Hair follicle dermal papilla cell (primary cell): ENCODE data around the gene PCDHGA7. TPM values are rescaled to one million over a fixed set of nuclear protein-coding genes. Genes with fewer than 3 reads are reported as not detected.

Experiments
- total RNA-seq: library from RNA; depleted of rRNA; stranded (reverse); fragments of >200 nt; gene quantifications from 2 replicates; pipeline ENCODE4 v1.2.3, GENCODE V29; 2012

Gene PCDHGA7
- 7.2 and 7.5 TPM in 2 replicates for total RNA-seq

GRCh38 chr5:141382469-141383294 lies at the start of gene PCDHGA7:
Gene PCDHGA7 (plus strand): TSS chr5:141382742. CDS start chr5:141382900, 158 bp downstream.

GRCh38 chr5:141338538-141339306 lies 43.8 kb upstream of the PCDHGA7 start, which contains the start of gene PCDHGA2:
Gene PCDHGA2 (plus strand): TSS chr5:141338760.

GRCh38 chr5:141343242-141343952 lies 39.1 kb upstream of the PCDHGA7 start, which contains the start of gene PCDHGA3:
Gene PCDHGA3 (plus strand): TSS chr5:141343829. CDS start chr5:141344034, 205 bp downstream.

GRCh38 chr5:141349917-141350619 lies 32.5 kb upstream of the PCDHGA7 start, which contains the start of gene PCDHGB1:
Gene PCDHGB1 (plus strand): TSS chr5:141350099. CDS start chr5:141350261, 162 bp downstream.

GRCh38 chr5:141354900-141355469 lies 27.6 kb upstream of the PCDHGA7 start, which contains the start of gene PCDHGA4:
Gene PCDHGA4 (plus strand): TSS chr5:141355021. CDS start chr5:141355108, 87 bp downstream.

GRCh38 chr5:141359790-141360426 lies 22.6 kb upstream of the PCDHGA7 start, which contains the start of gene PCDHGB2:
Gene PCDHGB2 (plus strand): TSS chr5:141359994. CDS start chr5:141360136, 142 bp downstream.

GRCh38 chr5:141363952-141364660 lies 18.4 kb upstream of the PCDHGA7 start, which contains the start of gene PCDHGA5:
Gene PCDHGA5 (plus strand): TSS chr5:141364162. CDS start chr5:141364331, 169 bp downstream.

GRCh38 chr5:141369994-141370848 lies 12.3 kb upstream of the PCDHGA7 start, which contains the start of gene PCDHGB3:
Gene PCDHGB3 (plus strand): TSS chr5:141370242. CDS start chr5:141370395, 153 bp downstream.

GRCh38 chr5:141373673-141374317 lies 8.7 kb upstream of the PCDHGA7 start, which contains the start of gene PCDHGA6:
Gene PCDHGA6 (plus strand): TSS chr5:141373891. CDS start chr5:141374084, 193 bp downstream.

GRCh38 chr5:141387557-141388311 lies 5.2 kb downstream of the PCDHGA7 start, which contains the start of gene PCDHGB4:
Gene PCDHGB4 (plus strand): TSS chr5:141387698. CDS start chr5:141387885, 187 bp downstream.

GRCh38 chr5:141392429-141393198 lies 10.1 kb downstream of the PCDHGA7 start, which contains the start of gene PCDHGA8:
Gene PCDHGA8 (plus strand): TSS chr5:141392633. CDS start chr5:141392814, 181 bp downstream.

GRCh38 chr5:141397756-141398551 lies 15.4 kb downstream of the PCDHGA7 start, which contains the start of gene PCDHGB5:
Gene PCDHGB5 (plus strand): TSS chr5:141397947. CDS start chr5:141398128, 181 bp downstream.

GRCh38 chr5:141402553-141403243 lies 20.2 kb downstream of the PCDHGA7 start, which contains the start of gene PCDHGA9:
Gene PCDHGA9 (plus strand): TSS chr5:141402778. CDS start chr5:141402953, 175 bp downstream.

GRCh38 chr5:141407790-141408505 lies 25.4 kb downstream of the PCDHGA7 start, which contains the start of gene PCDHGB6:
Gene PCDHGB6 (plus strand): TSS chr5:141408021. CDS start chr5:141408203, 182 bp downstream.

